Measurements from ENCODE around the gene RSL1D1.

DNA sequence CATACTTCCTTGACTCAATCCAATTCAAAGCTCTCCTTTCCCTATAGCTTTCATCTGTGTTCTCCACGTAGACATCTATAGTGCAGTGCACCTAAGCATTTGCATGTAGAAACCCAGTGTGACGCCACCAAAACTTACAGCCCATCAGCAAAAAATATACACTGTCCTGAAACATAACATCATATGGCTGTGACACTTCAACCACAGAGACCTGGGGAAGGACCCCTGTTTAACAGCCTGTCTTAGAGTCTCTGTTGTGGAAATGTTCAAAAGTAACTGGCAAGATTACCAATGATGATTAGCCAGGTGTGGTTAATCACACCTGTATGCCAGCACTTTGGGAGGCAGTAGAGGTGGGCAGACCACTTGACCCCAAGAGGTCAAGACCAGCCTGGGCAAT, 42.2 kb upstream of the RSL1D1 start:
- TF ChIP-seq, protein P1, sequence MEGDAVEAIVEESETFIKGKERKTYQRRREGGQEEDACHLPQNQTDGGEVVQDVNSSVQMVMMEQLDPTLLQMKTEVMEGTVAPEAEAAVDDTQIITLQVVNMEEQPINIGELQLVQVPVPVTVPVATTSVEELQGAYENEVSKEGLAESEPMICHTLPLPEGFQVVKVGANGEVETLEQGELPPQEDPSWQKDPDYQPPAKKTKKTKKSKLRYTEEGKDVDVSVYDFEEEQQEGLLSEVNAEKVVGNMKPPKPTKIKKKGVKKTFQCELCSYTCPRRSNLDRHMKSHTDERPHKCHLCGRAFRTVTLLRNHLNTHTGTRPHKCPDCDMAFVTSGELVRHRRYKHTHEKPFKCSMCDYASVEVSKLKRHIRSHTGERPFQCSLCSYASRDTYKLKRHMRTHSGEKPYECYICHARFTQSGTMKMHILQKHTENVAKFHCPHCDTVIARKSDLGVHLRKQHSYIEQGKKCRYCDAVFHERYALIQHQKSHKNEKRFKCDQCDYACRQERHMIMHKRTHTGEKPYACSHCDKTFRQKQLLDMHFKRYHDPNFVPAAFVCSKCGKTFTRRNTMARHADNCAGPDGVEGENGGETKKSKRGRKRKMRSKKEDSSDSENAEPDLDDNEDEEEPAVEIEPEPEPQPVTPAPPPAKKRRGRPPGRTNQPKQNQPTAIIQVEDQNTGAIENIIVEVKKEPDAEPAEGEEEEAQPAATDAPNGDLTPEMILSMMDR (IDR thresholded peaks at IDR 0.05) = no peak
- TF ChIP-seq POLR2AphosphoS5 (IDR thresholded peaks at IDR 0.05; ENCODE audit: low read depth, low read length) (no peak), REST (IDR thresholded peaks at IDR 0.05; ENCODE audit: low read depth, low read length) (no peak), RAD21 (IDR thresholded peaks at IDR 0.05; ENCODE audit: low read length) (no peak), EZH2phosphoT487 (IDR thresholded peaks at IDR 0.05; ENCODE audit: borderline replicate concordance, low read depth) (no peak), ELF1 (IDR thresholded peaks at IDR 0.05) (no peak), JUND (IDR thresholded peaks at IDR 0.05) (no peak), YY1 (IDR thresholded peaks at IDR 0.05; ENCODE audit: low read depth) (no peak), RXRA (IDR thresholded peaks at IDR 0.05; ENCODE audit: borderline replicate concordance, low read depth) (no peak), MAX (IDR thresholded peaks at IDR 0.05; ENCODE audit: low read depth) (no peak), GABPA (IDR thresholded peaks at IDR 0.05; ENCODE audit: low read depth) (no peak)
- TF ChIP-seq, protein P2, sequence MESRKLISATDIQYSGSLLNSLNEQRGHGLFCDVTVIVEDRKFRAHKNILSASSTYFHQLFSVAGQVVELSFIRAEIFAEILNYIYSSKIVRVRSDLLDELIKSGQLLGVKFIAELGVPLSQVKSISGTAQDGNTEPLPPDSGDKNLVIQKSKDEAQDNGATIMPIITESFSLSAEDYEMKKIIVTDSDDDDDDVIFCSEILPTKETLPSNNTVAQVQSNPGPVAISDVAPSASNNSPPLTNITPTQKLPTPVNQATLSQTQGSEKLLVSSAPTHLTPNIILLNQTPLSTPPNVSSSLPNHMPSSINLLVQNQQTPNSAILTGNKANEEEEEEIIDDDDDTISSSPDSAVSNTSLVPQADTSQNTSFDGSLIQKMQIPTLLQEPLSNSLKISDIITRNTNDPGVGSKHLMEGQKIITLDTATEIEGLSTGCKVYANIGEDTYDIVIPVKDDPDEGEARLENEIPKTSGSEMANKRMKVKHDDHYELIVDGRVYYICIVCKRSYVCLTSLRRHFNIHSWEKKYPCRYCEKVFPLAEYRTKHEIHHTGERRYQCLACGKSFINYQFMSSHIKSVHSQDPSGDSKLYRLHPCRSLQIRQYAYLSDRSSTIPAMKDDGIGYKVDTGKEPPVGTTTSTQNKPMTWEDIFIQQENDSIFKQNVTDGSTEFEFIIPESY (IDR thresholded peaks at IDR 0.05; ENCODE audit: borderline replicate concordance, low read depth) = no peak
- TF ChIP-seq, protein P3, sequence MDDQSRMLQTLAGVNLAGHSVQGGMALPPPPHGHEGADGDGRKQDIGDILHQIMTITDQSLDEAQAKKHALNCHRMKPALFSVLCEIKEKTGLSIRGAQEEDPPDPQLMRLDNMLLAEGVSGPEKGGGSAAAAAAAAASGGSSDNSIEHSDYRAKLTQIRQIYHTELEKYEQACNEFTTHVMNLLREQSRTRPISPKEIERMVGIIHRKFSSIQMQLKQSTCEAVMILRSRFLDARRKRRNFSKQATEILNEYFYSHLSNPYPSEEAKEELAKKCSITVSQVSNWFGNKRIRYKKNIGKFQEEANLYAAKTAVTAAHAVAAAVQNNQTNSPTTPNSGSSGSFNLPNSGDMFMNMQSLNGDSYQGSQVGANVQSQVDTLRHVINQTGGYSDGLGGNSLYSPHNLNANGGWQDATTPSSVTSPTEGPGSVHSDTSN (IDR thresholded peaks at IDR 0.05) = no peak
